ENCODE results near the gene PFKFB1. TPM values are rescaled to one million over a fixed set of nuclear protein-coding genes. Genes with fewer than 3 reads are reported as not detected.
A peak's percentile ranks its signal among the peaks of the same experiment; 100 is the strongest.

Gene PFKFB1
- total RNA-seq, 1 donor from 2014 or later = 0.17 TPM

DNA sequence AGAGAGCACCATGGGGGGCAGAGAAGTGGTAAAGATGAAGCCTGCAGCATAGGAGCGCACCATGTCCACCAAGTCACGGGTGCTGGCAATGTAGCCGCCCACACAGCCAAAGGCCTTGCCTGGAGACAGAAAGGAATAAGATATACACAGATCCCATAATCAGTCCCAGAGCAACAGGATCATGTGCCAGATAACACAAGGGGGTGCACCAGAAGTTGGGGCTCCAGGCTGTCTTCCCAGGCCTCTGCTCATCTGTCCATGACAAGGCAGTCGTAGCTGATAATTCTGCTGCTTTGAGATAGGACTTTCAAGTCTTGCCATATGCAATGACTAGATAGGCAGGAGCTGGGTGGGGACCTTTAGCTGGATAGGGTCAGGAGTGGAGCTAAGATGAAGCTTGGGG is 20.9 kb upstream of the PFKFB1 start:
- no peaks in the 10 kb centered on the region for H4K20me1 ChIP-seq (ENCODE audit: low read depth)
- no peaks in the 10 kb centered on the region for H3K9me3 ChIP-seq (ENCODE audit: low read depth)
- Mint-ChIP-seq H3K9me3 (no peaks in the 10 kb centered on the region), H3K36me3 (no peaks in the 10 kb centered on the region), H3K4me1 (no peaks in the 10 kb centered on the region), H3K27ac (no peak overlapping the region), H3K4me3 (no peak overlapping the region), H3K27me3 (ENCODE audit: insufficient read depth, low read depth) (no peaks in the 10 kb centered on the region)
- H3K36me3 ChIP-seq = no peaks in the 10 kb centered on the region
- no peak overlapping the region for H3K27ac ChIP-seq
- no peak overlapping the region for H3K4me3 ChIP-seq
- H2AFZ ChIP-seq (replicated peaks) = no peak overlapping the region
- no peaks in the 10 kb centered on the region for H3F3A ChIP-seq (ENCODE audit: low read depth)
- no peaks in the 10 kb centered on the region for H3K79me2 ChIP-seq (ENCODE audit: low read depth)
- no peaks in the 10 kb centered on the region for H3K27me3 ChIP-seq
- H3K4me2 ChIP-seq = no peak overlapping the region
- H3K4me1 ChIP-seq = no peaks in the 10 kb centered on the region
- no peak for DNase-seq (ENCODE audit: low spot score)
- no peak overlapping the region for H3K9ac ChIP-seq
- TF ChIP-seq EZH2 (IDR thresholded peaks at IDR 0.05) = no peak
- no peak for TF ChIP-seq CTCF (IDR thresholded peaks at IDR 0.05)
- no peak for TF ChIP-seq EZH2phosphoT487 (IDR thresholded peaks at IDR 0.05)

- H2AFZ ChIP-seq (replicated peaks) = no peak overlapping the region
- H3K79me2 ChIP-seq (ENCODE audit: low read depth) = no peaks in the 10 kb centered on the region
- Mint-ChIP-seq H3K4me3 (no peak overlapping the region), H3K36me3 (no peaks in the 10 kb centered on the region), H3K4me1 (no peaks in the 10 kb centered on the region), H3K27ac (no peak overlapping the region), H3K9me3 (no peaks in the 10 kb centered on the region), H3K27me3 (ENCODE audit: insufficient read depth, low read depth) (peaks cover 2% of the 10 kb centered on the region)
- no peak overlapping the region for H3K4me3 ChIP-seq
- no peaks in the 10 kb centered on the region for H3F3A ChIP-seq (ENCODE audit: low read depth)
- H3K27ac ChIP-seq = no peak overlapping the region
- H3K9ac ChIP-seq = no peak overlapping the region
- DNase-seq (ENCODE audit: low spot score) = no peak
- H3K4me1 ChIP-seq = no peaks in the 10 kb centered on the region
- H4K20me1 ChIP-seq (ENCODE audit: low read depth) = no peaks in the 10 kb centered on the region
- H3K4me2 ChIP-seq = no peak overlapping the region
- H3K36me3 ChIP-seq = no peaks in the 10 kb centered on the region
- no peaks in the 10 kb centered on the region for H3K9me3 ChIP-seq (ENCODE audit: low read depth)
- TF ChIP-seq EZH2phosphoT487 (IDR thresholded peaks at IDR 0.05) (no peak), CTCF (IDR thresholded peaks at IDR 0.05) (peak; percentile 39)
- H3K27me3 ChIP-seq = no peaks in the 10 kb centered on the region
These were observed 17.3 kb upstream of the PFKFB1 start for GRCh38 chrX:55011294-55011693.

- Histone ChIP-seq H3K27ac (no peak overlapping the region), H3F3A (ENCODE audit: low read depth) (no peaks in the 10 kb centered on the region), H3K4me2 (no peak overlapping the region), H2AFZ (replicated peaks) (no peak overlapping the region), H3K4me3 (no peak overlapping the region), H3K4me1 (no peaks in the 10 kb centered on the region), H3K79me2 (ENCODE audit: low read depth) (no peaks in the 10 kb centered on the region), H3K9me3 (ENCODE audit: low read depth) (no peaks in the 10 kb centered on the region), H3K36me3 (no peaks in the 10 kb centered on the region), H3K27me3 (no peaks in the 10 kb centered on the region), H3K9ac (no peak overlapping the region), H4K20me1 (ENCODE audit: low read depth) (no peaks in the 10 kb centered on the region)
- H3K4me3 Mint-ChIP-seq = no peak overlapping the region
- TF ChIP-seq EZH2phosphoT487 (IDR thresholded peaks at IDR 0.05) = no peak
- no peak for TF ChIP-seq CTCF (IDR thresholded peaks at IDR 0.05)
- TF ChIP-seq EZH2 (IDR thresholded peaks at IDR 0.05) = no peak
- H3K27me3 Mint-ChIP-seq (ENCODE audit: insufficient read depth, low read depth) = peaks cover 2% of the 10 kb centered on the region
- H3K4me1 Mint-ChIP-seq = no peaks in the 10 kb centered on the region
- peak overlapping the region; percentile 11 for H3K27ac Mint-ChIP-seq
- H3K36me3 Mint-ChIP-seq = peaks cover 7% of the 10 kb centered on the region
- DNase-seq (ENCODE audit: low spot score) = no peak
- H3K9me3 Mint-ChIP-seq = no peaks in the 10 kb centered on the region
These were observed 14.8 kb upstream of the PFKFB1 start for GRCh38 chrX:55008571-55009358.
